NCI-H1048 (cell line): ENCODE results near the gene DUSP1.
"Not testable (repeated sequence)": the region's sequence is repeated elsewhere in the genome, so short reads cannot be mapped to it uniquely, and the experiment has no call there.

Experiments
- DNase-seq: peaks from one replicate; lab custom pipeline; 2025; lab: John Stamatoyannopoulos, UW

The DUSP1 gene

GRCh38 chr5:172796306-172796705 is 25.3 kb upstream of the DUSP1 start:
- DNase-seq, result no peak

GRCh38 chr5:172795318-172795977 is 24.5 kb upstream of the DUSP1 start:
- DNase-seq, result no peak

GRCh38 chr5:172793577-172794488 is 22.8 kb upstream of the DUSP1 start:
- DNase-seq, result no peak

GRCh38 chr5:172792701-172793570 is 21.9 kb upstream of the DUSP1 start:
- DNase-seq, result no peak

- no peak for DNase-seq
Observed at GRCh38 chr5:172791726-172792445, 20.9 kb upstream of the DUSP1 start.

GRCh38 chr5:172791286-172791685 is 20.3 kb upstream of the DUSP1 start:
- no peak for DNase-seq

- no peak for DNase-seq
Observed at GRCh38 chr5:172790496-172790889, 19.5 kb upstream of the DUSP1 start.

GRCh38 chr5:172789687-172790495 is 18.9 kb upstream of the DUSP1 start:
- DNase-seq, result no peak

GRCh38 chr5:172788771-172789686 is 18.0 kb upstream of the DUSP1 start:
- no peak for DNase-seq

- DNase-seq, result not testable (repeated sequence)
Observed at GRCh38 chr5:172787538-172787937, 16.5 kb upstream of the DUSP1 start.

- DNase-seq, result no peak
Observed at GRCh38 chr5:172786736-172787462, 15.9 kb upstream of the DUSP1 start.

GRCh38 chr5:172785429-172786088 is 14.6 kb upstream of the DUSP1 start:
- DNase-seq, result no peak

- not testable (repeated sequence) for DNase-seq
Observed at GRCh38 chr5:172784162-172784561, 13.2 kb upstream of the DUSP1 start.

GRCh38 chr5:172783319-172783718 is 12.3 kb upstream of the DUSP1 start:
- not testable (repeated sequence) for DNase-seq

GRCh38 chr5:172782169-172783039 is 11.4 kb upstream of the DUSP1 start:
- DNase-seq, result no peak

- DNase-seq, result no peak
Observed at GRCh38 chr5:172779691-172780341, 8.8 kb upstream of the DUSP1 start.
